Right hindlimb (tissue), 1 donor: ENCODE results near the gene STH.

ENCODE experiments used
- DNase-seq: peaks from one replicate; pipeline ENCODE4 v3.0.0-alpha.2; 2018

STH gene

GRCh38 chr17:45968732-45969131 is 30.3 kb upstream of the STH start:
- no peak for DNase-seq

- no peak for DNase-seq
Observed at GRCh38 chr17:45969726-45970125, 29.3 kb upstream of the STH start.

- DNase-seq, result no peak
Observed at GRCh38 chr17:45970659-45971058, 28.4 kb upstream of the STH start.

- DNase-seq, result no peak
Observed at GRCh38 chr17:45971698-45972141, 27.3 kb upstream of the STH start.

- DNase-seq, result no peak
Observed at GRCh38 chr17:45972531-45972930, 26.5 kb upstream of the STH start.

GRCh38 chr17:45973099-45973780 is 25.8 kb upstream of the STH start:
- no peak for DNase-seq

- no peak for DNase-seq
Observed at GRCh38 chr17:45973946-45974859, 24.8 kb upstream of the STH start.

- DNase-seq, result no peak
Observed at GRCh38 chr17:45974916-45975630, 24.0 kb upstream of the STH start.

- no peak for DNase-seq
Observed at GRCh38 chr17:45975640-45976295, 23.3 kb upstream of the STH start.

GRCh38 chr17:45976391-45976754 is 22.7 kb upstream of the STH start:
- no peak for DNase-seq

- no peak for DNase-seq
Observed at GRCh38 chr17:45976755-45977505, 22.1 kb upstream of the STH start.

GRCh38 chr17:45977506-45977824 is 21.6 kb upstream of the STH start:
- no peak for DNase-seq

GRCh38 chr17:45977976-45978626 is 20.9 kb upstream of the STH start:
- DNase-seq, result no peak

- DNase-seq, result no peak
Observed at GRCh38 chr17:45979137-45979536, 19.9 kb upstream of the STH start.

GRCh38 chr17:45980855-45981254 is 18.2 kb upstream of the STH start:
- no peak for DNase-seq

- no peak for DNase-seq
Observed at GRCh38 chr17:45981306-45981705, 17.7 kb upstream of the STH start.

- no peak for DNase-seq
Observed at GRCh38 chr17:45982791-45983613, 16.0 kb upstream of the STH start.

GRCh38 chr17:45983614-45984310 is 15.3 kb upstream of the STH start:
- DNase-seq, result no peak

- no peak for DNase-seq
Observed at GRCh38 chr17:45984368-45984767, 14.7 kb upstream of the STH start.

- no peak for DNase-seq
Observed at GRCh38 chr17:45985447-45985846, 13.6 kb upstream of the STH start.
